Thoracic aorta (tissue), 2 donors: ENCODE results near the gene SPRTN. TPM values are rescaled to one million over a fixed set of nuclear protein-coding genes. Genes with fewer than 3 reads are reported as not detected.
"Not testable (repeated sequence)": the region's sequence is repeated elsewhere in the genome, so short reads cannot be mapped to it uniquely, and the experiment has no call there.

Source experiments
- ATAC-seq: fragments of 150-250 bp; one replicate; pipeline ENCODE4 v1.8.0; 2017; ENCODE audit warnings: low read depth; ENCODE audit not compliant: insufficient number of reproducible peaks, low FRiP score
- DNase-seq: peaks from one replicate; pipeline ENCODE4 v3.0.0-alpha.2; 2020; ENCODE audit warnings: low spot score
- H3K27ac ChIP-seq, 2 donors: fragments of 200-600 bp; sonication (generic); 1 replicate in 1 of 2; 2 replicates in 1 of 2; pipeline ENCODE4 v1.5.1; 2016; ENCODE audit warnings: mild to moderate bottlenecking in 2 of 2, moderate library complexity in 2 of 2
- H3K27me3 ChIP-seq: fragments of 200-600 bp; sonication (generic); replicated peaks from 2 replicates; pipeline ENCODE4 v1.6.0; 2016; ENCODE audit warnings: mild to moderate bottlenecking; ENCODE audit not compliant: insufficient read depth
- H3K36me3 ChIP-seq: fragments of 200-600 bp; sonication (generic); one replicate; pipeline ENCODE4 v1.5.1; 2016
- H3K4me1 ChIP-seq, 2 donors: fragments of 200-600 bp; sonication (generic); 1 replicate in 1 of 2; 2 replicates in 1 of 2; pipeline versions ENCODE4 v1.5.1 to v1.6.0; 2016; ENCODE audit warnings: low read depth in 2 of 2, mild to moderate bottlenecking in 1 of 2; ENCODE audit not compliant: control insufficient read depth in 1 of 2
- H3K4me3 ChIP-seq: fragments of 200-600 bp; sonication (generic); 2 replicates; pipeline ENCODE4 v1.5.1; 2016; ENCODE audit warnings: mild to moderate bottlenecking
- H3K9me3 ChIP-seq: fragments of 200-600 bp; sonication (generic); 2 replicates; pipeline ENCODE4 v1.5.1; 2016
- CTCF ChIP-seq: fragments of 200-600 bp; sonication (generic); IDR thresholded peaks from one replicate; pipeline ENCODE4 v1.5.1; 2019; ENCODE audit warnings: antibody characterized with exemption
- total RNA-seq, 2 donors: library from RNA; depleted of rRNA; stranded (reverse); fragments of >200 nt; gene quantifications; one replicate each; pipeline versions ENCODE4 v1.1.0 to v1.2.3, GENCODE V29; 2016

The SPRTN gene
- total RNA-seq, 2 donors from 2014 or later = 12.7 to 18.4 TPM

DNA sequence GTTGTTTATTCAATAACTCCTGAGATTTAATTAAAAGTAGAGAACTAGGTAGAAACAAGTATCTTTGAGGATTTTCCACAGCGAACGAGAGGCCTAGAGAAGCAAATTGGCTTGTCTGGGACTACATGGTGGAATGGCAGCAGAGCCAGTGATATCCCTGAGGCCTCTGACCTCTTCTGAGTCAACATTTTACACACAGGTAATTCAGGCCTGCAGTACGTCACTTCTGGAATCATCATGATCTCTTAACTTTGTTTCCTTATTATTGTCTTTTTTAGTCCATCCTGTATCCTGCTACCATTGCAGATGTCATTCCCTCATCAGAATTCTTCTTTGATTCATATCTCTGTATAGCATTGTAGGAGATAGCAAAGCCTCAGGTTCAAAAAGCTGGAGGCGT is 9.9 kb downstream of the SPRTN start:
- no peak for DNase-seq
- Histone ChIP-seq H3K4me1 (no peaks in the 10 kb centered on the region), H3K4me3 (no peak overlapping the region), H3K27ac (no peak overlapping the region), H3K9me3 (no peaks in the 10 kb centered on the region), H3K36me3 (peaks cover 31% of the 10 kb centered on the region), H3K27me3 (no peaks in the 10 kb centered on the region)
- no peak for ATAC-seq
- no peak for TF ChIP-seq CTCF

DNA sequence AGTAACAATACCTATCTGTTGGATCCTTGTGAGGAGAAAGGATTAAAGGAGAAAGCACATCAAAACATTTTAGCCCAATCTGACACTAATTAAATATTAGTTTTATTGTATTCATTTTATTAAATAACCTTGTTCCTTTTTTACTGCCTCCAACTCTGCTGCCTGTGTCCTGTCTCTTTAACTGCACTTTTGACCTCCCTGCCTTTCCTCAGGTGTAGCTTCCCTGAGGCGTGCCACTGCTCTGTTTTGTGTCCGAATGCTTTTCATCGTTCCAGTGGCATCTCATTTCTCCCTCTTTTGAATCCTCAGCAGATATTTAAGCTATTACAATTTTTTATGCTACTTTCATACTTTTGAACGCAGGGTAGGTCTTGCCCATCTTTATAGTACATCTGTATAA is 10.3 kb downstream of the SPRTN start:
- ATAC-seq = no peak
- Histone ChIP-seq H3K27ac (no peak overlapping the region), H3K9me3 (no peaks in the 10 kb centered on the region), H3K36me3 (peaks cover 26% of the 10 kb centered on the region), H3K4me1 (no peaks in the 10 kb centered on the region), H3K4me3 (no peak overlapping the region), H3K27me3 (no peaks in the 10 kb centered on the region)
- no peak for TF ChIP-seq CTCF
- DNase-seq = no peak

GRCh38 chr1:231348856-231349255 is 10.8 kb downstream of the SPRTN start:
- not testable (repeated sequence) for H3K27ac ChIP-seq, H3K4me1 ChIP-seq, ATAC-seq, H3K9me3 ChIP-seq, H3K4me3 ChIP-seq, DNase-seq, H3K27me3 ChIP-seq
- peaks cover 22% of the 10 kb centered on the region for H3K36me3 ChIP-seq

DNA sequence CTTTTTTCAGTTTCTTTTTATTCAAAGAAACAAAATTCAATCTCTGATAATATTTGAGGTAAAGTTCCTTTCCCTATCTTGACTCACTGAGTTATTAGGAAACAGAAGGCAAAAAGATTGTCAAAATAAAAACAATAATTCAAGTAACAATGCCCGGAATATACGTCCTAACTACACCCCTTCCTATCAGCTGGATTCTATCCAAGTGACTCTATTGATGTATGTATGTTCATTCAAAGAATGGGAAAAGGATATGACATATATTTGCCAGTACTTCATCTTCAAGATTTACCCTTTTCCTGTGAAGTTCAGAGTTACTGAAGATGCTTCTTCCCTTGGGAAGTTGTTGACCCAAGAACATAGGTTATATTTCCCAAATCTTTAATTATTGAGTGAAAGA is 13.7 kb downstream of the SPRTN start:
- no peak for ATAC-seq
- DNase-seq = no peak
- Histone ChIP-seq H3K4me1 (no peaks in the 10 kb centered on the region), H3K9me3 (no peaks in the 10 kb centered on the region), H3K36me3 (peaks cover 21% of the 10 kb centered on the region), H3K4me3 (no peak overlapping the region), H3K27me3 (no peaks in the 10 kb centered on the region), H3K27ac (no peak overlapping the region)
- TF ChIP-seq CTCF = no peak

- Histone ChIP-seq H3K4me1 (no peaks in the 10 kb centered on the region), H3K4me3 (no peak overlapping the region), H3K36me3 (peaks cover 17% of the 10 kb centered on the region), H3K9me3 (no peaks in the 10 kb centered on the region), H3K27ac (no peak overlapping the region), H3K27me3 (no peaks in the 10 kb centered on the region)
- ATAC-seq (no peak), DNase-seq (no peak)
- no peak for TF ChIP-seq CTCF
Observed at GRCh38 chr1:231353086-231353485, 15.0 kb downstream of the SPRTN start.

DNA sequence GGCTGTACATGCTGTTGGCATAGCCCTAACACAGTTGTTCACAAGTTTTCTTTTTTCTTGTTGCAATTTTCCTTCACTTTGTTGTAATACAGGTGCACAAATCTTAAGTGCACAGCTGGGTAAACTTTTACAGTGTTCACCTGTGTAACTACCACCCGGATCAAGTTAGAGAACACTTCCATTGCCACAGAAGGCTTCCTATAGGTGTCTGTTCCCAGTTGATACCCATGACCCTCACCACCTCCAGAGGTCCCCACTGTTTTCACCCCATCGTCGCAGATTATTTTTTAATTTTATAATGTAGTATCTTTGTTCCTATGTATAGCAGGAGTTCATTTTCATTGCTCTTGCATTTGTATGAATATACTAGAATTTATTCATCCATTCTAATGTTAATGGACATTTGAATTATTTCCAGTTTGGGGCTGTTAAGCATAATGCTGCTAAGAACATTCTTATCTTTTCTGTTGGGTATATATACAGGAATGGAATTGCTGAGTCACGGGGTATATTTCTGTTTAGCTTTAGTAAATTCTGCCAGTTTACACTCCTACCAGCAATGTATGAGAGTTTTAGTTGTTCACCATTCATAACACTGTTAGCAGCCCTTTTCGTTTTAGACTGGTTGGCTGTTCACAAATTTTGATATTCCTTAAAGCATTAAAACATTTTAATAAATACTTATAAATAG is 16.4 kb downstream of the SPRTN start:
- no peaks in the 10 kb centered on the region for H3K4me1 ChIP-seq
- no peak for TF ChIP-seq CTCF
- DNase-seq = no peak
- H3K9me3 ChIP-seq = no peaks in the 10 kb centered on the region
- ATAC-seq = no peak
- no peaks in the 10 kb centered on the region for H3K27me3 ChIP-seq
- peaks cover 17% of the 10 kb centered on the region for H3K36me3 ChIP-seq
- no peak overlapping the region for H3K4me3 ChIP-seq
- no peak overlapping the region for H3K27ac ChIP-seq
